HTERT RPE-1 (cell line): ENCODE results near the gene CLIC4.
"Not testable (repeated sequence)": the region's sequence is repeated elsewhere in the genome, so short reads cannot be mapped to it uniquely, and the experiment has no call there.

Experiments
- in situ Hi-C: fragments of 300-500 bp; cut with MboI; formaldehyde crosslinking; loops from 4 replicates; pipeline ENCODE4 v1.14.3; 2020; ENCODE audit warnings: low sequenced_read_pairs

Gene CLIC4

DNA sequence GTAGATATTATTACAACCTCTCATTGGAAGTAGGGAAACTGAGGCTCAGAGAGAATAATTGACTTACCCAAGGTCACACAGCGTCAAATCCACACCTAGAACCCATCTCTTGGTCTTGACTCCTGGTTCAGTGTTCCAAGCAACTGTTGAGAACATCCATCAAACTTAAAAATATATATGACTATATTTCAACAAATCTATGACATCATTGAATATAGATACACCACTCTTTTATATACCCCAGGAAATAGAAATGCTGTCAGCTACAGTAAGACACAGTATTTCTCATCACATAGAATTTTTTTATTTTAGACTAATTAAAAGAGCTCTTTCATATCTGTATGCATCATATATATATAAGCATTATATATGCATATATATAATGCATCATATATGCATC, 127.9 kb downstream of the CLIC4 start:
- in situ Hi-C loops, result no loop called here

GRCh38 chr1:24874056-24874455, 128.8 kb downstream of the CLIC4 start:
- in situ Hi-C loops, result no loop called here

GRCh38 chr1:24874611-24875234, 129.5 kb downstream of the CLIC4 start:
- in situ Hi-C loops, result no loop called here

DNA sequence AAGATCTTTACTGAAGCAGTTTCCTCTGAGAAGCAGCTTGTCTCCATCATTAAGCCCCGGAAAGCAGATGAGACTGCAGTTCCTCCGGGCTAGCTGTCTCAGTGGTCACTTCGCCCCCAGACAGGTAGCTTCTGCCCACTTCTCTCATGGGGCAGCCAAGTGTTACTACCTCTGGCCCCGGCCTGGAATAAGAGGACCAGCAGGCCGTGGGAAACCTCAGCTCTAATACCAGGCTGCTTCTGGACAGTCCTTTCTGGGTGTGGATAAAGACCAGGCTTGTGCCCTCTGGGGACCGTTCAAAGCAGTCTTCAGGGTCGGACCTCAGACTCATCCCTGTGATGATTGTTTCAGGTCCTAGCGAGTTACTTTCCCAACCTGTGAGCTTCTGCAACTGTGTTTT, 130.0 kb downstream of the CLIC4 start:
- in situ Hi-C loops, result no loop called here

DNA sequence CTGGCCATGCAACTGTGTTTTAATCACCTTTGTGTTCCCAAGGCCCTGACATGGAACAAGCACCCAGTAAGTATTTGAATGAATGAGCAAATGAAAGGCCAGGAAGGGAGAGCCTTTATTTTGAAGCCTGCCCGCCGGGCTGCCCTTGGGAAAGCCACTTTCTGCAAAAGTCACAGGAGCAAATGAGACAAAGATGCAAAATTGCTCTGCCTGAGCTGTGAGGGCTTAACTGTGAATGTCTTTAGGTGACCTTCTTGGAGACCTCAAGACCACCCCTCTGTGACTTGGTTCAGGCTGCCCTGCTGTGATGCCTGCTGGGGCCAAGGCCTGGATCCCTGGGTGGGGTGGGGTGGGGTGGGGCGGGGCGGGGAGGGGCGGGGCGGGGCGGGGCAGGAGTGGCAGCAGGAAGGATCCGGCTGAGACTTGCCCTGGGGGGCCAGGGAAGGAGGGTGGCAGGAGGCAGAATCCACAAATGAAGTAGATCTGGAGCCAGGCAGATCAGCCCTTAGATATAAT, 130.8 kb downstream of the CLIC4 start:
- in situ Hi-C loops, result no loop called here

DNA sequence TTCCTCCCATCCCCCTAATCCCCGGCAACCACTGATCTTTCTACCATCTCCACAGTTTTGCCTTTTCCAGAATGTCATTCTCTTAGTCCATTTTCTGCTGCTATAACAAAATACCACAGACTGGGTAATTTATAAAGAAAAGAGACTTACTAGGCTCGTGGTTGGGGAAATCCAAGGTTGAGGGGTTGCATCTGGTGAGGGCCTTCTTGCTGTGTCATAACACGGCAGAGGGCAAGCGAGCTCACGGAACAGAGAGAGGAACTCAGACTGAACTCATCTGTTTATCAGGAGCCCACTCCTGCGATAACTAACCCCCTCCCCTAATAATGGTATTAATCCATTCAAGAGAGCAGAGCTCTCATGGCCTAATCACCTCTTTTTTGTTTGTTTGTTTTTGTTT, 132.8 kb downstream of the CLIC4 start:
- in situ Hi-C loops, result no loop called here

DNA sequence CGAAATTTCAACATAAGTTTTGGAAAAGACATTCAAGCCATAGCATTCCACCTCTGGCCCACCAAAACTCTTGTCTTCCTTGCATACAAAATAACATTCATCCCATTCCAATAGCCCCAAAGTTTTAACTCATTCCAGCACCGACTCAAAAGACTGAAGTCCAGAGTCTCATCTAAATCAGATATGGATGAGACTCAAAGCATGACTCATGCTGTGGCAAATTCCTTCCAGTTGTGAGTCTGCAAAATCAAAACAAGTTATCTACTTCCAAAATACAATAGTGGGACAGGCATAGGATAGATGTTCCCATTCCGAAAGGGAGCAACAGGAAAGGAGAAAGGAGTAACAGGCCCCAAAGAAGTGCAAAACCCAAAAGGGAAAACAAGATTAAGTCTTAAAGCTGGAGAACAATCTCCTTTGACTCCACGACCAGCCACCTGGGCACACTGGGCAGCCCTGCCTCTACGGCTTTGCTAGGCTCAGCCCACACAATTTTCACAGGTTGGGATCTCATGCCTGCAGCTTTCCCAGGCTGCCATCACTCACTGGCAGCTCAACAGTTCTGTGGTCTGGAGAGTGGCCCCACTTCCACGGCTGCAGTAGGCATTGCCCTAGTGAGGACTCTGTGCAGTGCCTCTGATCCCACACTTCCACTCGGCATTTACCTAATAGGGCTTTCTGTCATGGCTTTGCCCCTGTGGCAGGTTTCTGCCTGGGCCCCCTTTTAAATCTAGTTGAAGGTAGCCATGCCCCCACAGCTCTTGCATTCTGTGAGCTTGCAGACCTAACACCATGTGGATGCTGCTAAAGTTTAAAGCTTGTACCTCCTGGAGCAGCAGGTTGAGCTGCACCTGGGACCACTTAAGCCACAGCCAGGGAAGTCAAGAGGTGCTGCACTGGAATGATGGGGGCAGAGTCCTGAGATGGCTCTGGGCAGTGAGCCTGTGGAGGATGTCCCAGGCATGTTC, 133.8 kb downstream of the CLIC4 start:
- in situ Hi-C loops, result no loop called here

GRCh38 chr1:24881034-24881433, 135.8 kb downstream of the CLIC4 start:
- in situ Hi-C loops, result no loop called here

GRCh38 chr1:24884751-24885150, 139.5 kb downstream of the CLIC4 start:
- in situ Hi-C loops, result no loop called here

DNA sequence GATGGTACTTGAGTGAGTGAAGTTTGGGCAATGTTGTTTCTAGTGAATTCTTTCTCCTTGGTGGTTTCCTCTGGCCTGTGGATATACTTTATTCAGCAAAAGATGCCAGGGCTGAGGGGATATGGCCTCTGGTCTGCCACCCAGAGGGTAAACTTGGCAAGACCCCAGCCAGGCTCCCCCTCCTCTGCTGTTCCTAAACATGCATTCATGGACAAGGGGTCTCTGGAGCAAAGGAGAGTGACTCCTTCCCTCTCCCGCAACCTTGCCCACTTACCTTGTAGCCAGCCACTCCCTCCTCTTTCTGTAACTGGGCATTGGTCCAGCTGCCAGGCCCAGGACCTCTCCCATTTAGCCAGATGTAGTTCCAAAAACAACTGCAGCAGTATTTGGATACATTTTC, 141.0 kb downstream of the CLIC4 start:
- in situ Hi-C loops, result no loop called here

DNA sequence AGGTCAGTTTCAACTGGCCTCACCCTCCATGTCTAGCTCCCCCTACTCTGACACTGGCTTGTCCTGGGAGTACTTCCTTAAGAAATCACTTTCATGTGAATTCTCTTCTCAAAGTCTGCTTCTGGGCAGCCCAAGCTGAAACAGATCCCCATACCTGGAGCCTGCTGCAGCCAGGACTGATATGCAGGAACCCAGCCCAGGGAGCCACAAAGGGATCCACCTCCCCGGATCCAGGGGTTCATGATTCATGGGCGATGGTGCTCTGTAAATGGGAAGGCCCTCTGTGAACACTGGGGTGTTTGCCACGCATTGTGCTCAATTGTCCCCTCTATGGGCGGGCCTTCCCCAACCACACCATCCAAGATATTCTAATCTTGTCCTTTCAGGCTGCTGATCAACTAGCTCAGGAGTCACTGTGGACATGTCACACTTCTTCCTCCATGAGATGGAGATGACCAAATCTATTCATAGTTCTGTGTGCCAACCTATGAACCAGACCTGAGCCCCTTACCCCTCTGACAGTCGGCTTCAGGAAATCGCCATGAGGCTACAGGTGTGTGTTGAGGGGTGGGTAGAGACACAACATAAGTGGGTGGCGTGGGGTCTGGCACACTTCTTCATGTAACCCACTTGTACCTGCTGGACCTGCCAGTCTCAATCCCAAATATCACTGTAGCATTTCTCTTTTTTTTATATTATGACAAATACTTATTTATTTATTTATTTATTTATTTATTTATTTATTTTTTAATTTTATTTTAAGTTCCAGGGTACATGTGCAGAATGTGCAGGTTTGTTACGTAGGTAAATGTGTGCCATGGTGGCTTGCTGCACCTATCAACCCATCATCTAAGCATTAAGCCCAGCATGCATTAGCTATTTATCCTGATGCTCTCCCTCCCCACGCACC, 143.1 kb downstream of the CLIC4 start:
- in situ Hi-C loops, result no loop called here

DNA sequence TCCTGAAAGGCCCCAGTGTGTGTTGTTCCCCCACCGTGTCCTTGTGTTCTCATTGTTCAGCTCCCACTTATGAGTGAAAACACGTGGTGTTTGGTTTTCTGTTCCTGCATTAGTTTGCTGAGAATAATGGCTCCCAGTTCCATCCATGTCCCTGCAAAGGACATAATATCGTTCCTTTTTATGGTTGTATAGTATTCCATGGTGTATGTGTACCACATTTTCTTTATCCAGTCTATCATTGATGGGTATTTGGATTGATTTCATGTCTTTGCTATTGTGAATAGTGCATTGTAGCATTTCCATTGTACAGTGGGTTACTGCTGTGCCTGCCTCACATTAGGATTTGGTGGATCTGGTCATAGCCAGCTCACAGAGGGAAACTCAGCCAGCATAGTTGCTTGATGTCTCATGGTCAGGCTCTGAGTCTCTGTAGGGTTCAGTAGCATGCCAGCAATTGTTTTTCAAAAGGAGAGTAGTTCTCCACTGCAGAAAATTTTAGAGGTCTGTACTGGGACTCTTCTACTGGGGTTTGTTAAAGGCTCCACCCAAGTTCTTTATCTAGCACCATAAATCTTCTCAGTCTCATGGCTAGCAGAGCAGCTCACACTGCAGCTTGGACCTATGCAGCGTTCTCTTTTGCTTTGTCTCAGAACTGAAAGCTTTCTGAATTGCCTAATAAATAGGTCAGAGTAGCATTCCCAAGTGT, 143.9 kb downstream of the CLIC4 start:
- in situ Hi-C loops, result no loop called here

DNA sequence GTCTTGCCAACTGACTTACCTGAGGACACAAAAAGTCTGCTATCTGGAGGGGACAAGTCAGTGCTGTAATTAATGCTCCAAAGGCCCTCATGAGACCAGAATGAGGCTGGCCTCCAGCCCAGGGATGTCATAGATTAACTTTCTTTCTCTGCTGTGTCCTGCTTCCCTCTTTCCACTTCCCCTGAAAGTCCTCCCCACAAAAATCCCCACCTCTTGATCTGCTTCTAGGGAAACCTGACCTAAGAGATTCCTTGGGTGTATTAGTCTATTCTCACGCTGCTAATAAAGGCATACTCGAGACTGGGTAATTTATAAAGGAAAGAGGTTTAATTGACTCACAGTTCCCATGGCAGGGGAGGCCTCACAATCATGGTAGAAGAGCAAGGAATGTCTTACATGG, 145.6 kb downstream of the CLIC4 start:
- in situ Hi-C loops, result no loop called here

DNA sequence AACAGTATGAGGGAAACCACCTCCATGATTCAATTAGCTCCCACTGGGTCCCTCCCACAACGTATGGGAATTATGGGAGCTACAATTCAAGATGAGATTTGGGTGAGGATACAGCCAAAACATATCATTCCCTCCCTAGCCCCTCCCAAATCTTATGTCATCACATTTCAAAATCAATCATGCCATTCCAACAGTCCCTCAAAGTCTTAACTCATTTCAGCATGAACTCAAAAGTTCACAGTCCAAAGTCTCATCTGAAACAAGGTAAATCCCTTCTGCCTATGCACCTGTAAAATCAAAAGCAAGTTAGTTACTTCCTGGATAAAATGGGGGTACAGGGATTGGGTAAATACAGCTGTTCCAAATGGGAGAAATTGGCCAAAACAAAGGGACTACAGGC, 146.1 kb downstream of the CLIC4 start:
- in situ Hi-C loops, result not testable (repeated sequence)

GRCh38 chr1:24892188-24893153, 147.2 kb downstream of the CLIC4 start:
- in situ Hi-C loops, result no loop called here

DNA sequence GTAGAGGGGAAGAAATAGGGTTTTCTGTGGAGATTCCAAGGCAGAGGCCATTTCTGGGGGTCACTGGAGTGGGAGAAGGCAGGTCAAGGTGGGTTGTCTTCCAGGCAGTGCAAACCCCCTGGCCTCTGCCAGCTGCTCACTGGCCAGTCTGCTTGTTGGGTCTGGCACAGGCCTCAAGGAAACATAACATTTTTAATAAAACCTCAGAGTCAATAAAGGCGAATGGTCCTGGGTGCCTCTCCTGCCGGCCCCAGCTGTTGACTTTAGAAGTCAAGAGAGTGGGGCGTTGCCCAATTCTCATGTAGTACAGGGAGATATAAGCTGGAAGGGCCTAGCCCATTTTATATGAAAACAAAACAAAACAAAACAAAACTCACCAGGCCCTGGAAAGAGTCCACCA, 148.2 kb downstream of the CLIC4 start:
- in situ Hi-C loops, result no loop called here
